HepG2 (cell line): ENCODE measurements around the gene HES2. TPM values are rescaled to one million over a fixed set of nuclear protein-coding genes. Genes with fewer than 3 reads are reported as not detected.

Experiments
- ATAC-seq: fragments of 200-7000 bp; cut with Tn5 transposase; 3 replicates; pipeline ENCODE4 v1.9.1; 2020; ENCODE audit warnings: mild to moderate bottlenecking, moderate library complexity
- BruUV-seq: library from RNA; stranded (reverse); fragments of 400-500 nt; replicated peaks from 2 replicates; lab custom pipeline; 2021; lab: Mats Ljungman, UMichigan
- CTCF ChIA-PET: fragments of 300-600 bp; formaldehyde crosslinking; extraction: SDS; loops from one replicate; lab custom pipeline; 2021; ENCODE audit warnings: low total read pairs, inconsistent platforms, low intra/inter-chr PET ratio; lab: Yijun Ruan, JAX
- POLR2A ChIA-PET: fragments of 350-600 bp; sonication (Branson Sonifier 250); formaldehyde crosslinking; loops from one replicate; lab custom pipeline; 2020; ENCODE audit warnings: antibody characterized with exemption, inconsistent platforms; lab: Yijun Ruan, JAX
- DNase-seq: peaks from one replicate; pipeline ENCODE4 v3.0.0-alpha.2; 2015; ENCODE audit warnings: low spot score
- FAIRE-seq: peaks from 3 replicates; lab custom pipeline; 2011; peaks lifted over from hg19 to GRCh38; lab: Jason Lieb, UNC
- H2AFZ ChIP-seq: one replicate; pipeline ENCODE4 v1.6.1; 2011; ENCODE audit warnings: low read length, inconsistent platforms
- H3K27ac ChIP-seq: fragments of 300-600 bp; 3 replicates; pipeline ENCODE4 v1.8.0; 2011; ENCODE audit warnings: mixed run types, mild to moderate bottlenecking, mixed read lengths, low read length, inconsistent platforms; ENCODE audit not compliant: insufficient read depth; ENCODE audit errors: extremely low read length
- H3K27me3 ChIP-seq, 2 experiments: fragments of 200-600 bp in 1 of 2; 2 replicates in 1 of 2; 3 replicates in 1 of 2; pipeline versions ENCODE4 v1.6.0 to v1.8.0; 2011; ENCODE audit warnings: low read length in 2 of 2, mild to moderate bottlenecking in 2 of 2, moderate library complexity in 2 of 2, inconsistent platforms in 1 of 2; ENCODE audit not compliant: insufficient read depth in 2 of 2, control insufficient read depth in 1 of 2
- H3K36me3 ChIP-seq, 2 experiments: fragments of 200-600 bp in 1 of 2; replicated peaks in 1 of 2; 2 replicates in 1 of 2; 3 replicates in 1 of 2; pipeline versions ENCODE4 v1.5.1 to v1.8.0; 2011; ENCODE audit warnings: low read length in 2 of 2, inconsistent platforms in 1 of 2; ENCODE audit not compliant: insufficient read depth in 2 of 2, control insufficient read depth in 1 of 2
- H3K4me1 ChIP-seq: 2 replicates; pipeline ENCODE4 v1.5.1; 2012; ENCODE audit warnings: low read length, inconsistent platforms; ENCODE audit not compliant: insufficient read depth
- H3K4me2 ChIP-seq: 2 replicates; pipeline ENCODE4 v1.6.0; 2011; ENCODE audit warnings: low read depth, low read length, inconsistent platforms
- H3K4me3 ChIP-seq, 3 experiments: fragments of 200-600 bp in 1 of 3; sonication (generic), shearing (Covaris generic) in 1 of 3; replicated peaks in 1 of 3; 2 replicates each; pipeline ENCODE4 v1.5.1; 2011 to 2016; ENCODE audit warnings: low read length in 3 of 3, inconsistent platforms in 2 of 3, low read depth in 2 of 3, mild to moderate bottlenecking in 2 of 3, control low read depth in 1 of 3, mixed read lengths in 1 of 3; ENCODE audit not compliant: insufficient read depth in 1 of 3
- H3K79me2 ChIP-seq: one replicate; pipeline ENCODE4 v1.6.1; 2011; ENCODE audit warnings: low read length, inconsistent platforms; ENCODE audit not compliant: insufficient read depth
- H3K9ac ChIP-seq: 2 replicates; pipeline ENCODE4 v1.6.0; 2011; ENCODE audit warnings: mild to moderate bottlenecking, low read depth, low read length, inconsistent platforms; ENCODE audit not compliant: insufficient read depth
- H3K9me3 ChIP-seq: 2 replicates; pipeline ENCODE4 v1.5.1; 2012; ENCODE audit warnings: mild to moderate bottlenecking, low read length
- H4K20me1 ChIP-seq: 2 replicates; pipeline ENCODE4 v1.6.0; 2011; ENCODE audit warnings: inconsistent platforms, mild to moderate bottlenecking, low read length, moderate library complexity; ENCODE audit not compliant: insufficient read depth
- CENPX ChIP-seq: sonication (generic); formaldehyde crosslinking; IDR thresholded peaks from 2 replicates; pipeline ENCODE4 v1.9.0; 2021; ENCODE audit warnings: mild to moderate bottlenecking, missing genetic modification reagents, moderate library complexity
- CREB1 ChIP-seq, 2 experiments: fragments of 450-650 bp in 1 of 2; IDR thresholded peaks; 2 replicates each; pipeline ENCODE4 v1.6.1; 2016 to 2017; ENCODE audit warnings: control low read depth in 1 of 2, mild to moderate bottlenecking in 1 of 2, missing compliant biosample characterization in 1 of 2, missing genetic modification characterization in 1 of 2
- ETV5 ChIP-seq: IDR thresholded peaks from 2 replicates; pipeline ENCODE4 v1.6.1; 2018; ENCODE audit warnings: missing biosample characterization, missing genetic modification reagents, inconsistent platforms, borderline replicate concordance
- FOXA1 ChIP-seq, 2 experiments: fragments of 450-650 bp in 1 of 2; sonication (generic) in 1 of 2; formaldehyde crosslinking in 1 of 2; IDR thresholded peaks; 2 replicates each; pipeline versions ENCODE4 v1.4.0 to v1.6.1; 2016 to 2020; ENCODE audit warnings: missing genetic modification reagents in 1 of 2
- MIER3 ChIP-seq: IDR thresholded peaks from 2 replicates; pipeline ENCODE4 v1.6.1; 2016; ENCODE audit warnings: missing compliant biosample characterization, borderline replicate concordance
- PCBP1 ChIP-seq: fragments of 200-400 bp; formaldehyde crosslinking; IDR thresholded peaks from 2 replicates; pipeline ENCODE4 v1.6.1; 2017; ENCODE audit warnings: mild to moderate bottlenecking, low read depth, low read length, borderline replicate concordance
- POLR2AphosphoS2 ChIP-seq: IDR thresholded peaks from 2 replicates; pipeline ENCODE4 v1.6.1; 2011; ENCODE audit warnings: low read depth, low read length, improper control_type of control experiment
- SIN3B ChIP-seq: fragments of 150-350 bp; IDR thresholded peaks from 2 replicates; pipeline ENCODE4 v1.6.1; 2014; ENCODE audit warnings: low read length
- ZFAT ChIP-seq: sonication (generic); formaldehyde crosslinking; conservative IDR thresholded peaks from 2 replicates; pipeline ENCODE4 v1.8.1; 2023; ENCODE audit warnings: missing genetic modification reagents, inconsistent platforms
- ZNF230 ChIP-seq: sonication (generic); formaldehyde crosslinking; IDR thresholded peaks from 2 replicates; pipeline ENCODE4 v1.4.0; 2020; ENCODE audit warnings: mild to moderate bottlenecking, missing genetic modification reagents
- ZNF367 ChIP-seq: sonication (generic); formaldehyde crosslinking; IDR thresholded peaks from 2 replicates; pipeline ENCODE4 v1.4.0; 2020; ENCODE audit warnings: missing genetic modification reagents, borderline replicate concordance
- ZNF747 ChIP-seq: sonication (generic); formaldehyde crosslinking; IDR thresholded peaks from 2 replicates; pipeline ENCODE4 v1.8.1; 2023; ENCODE audit warnings: missing genetic modification reagents, mild to moderate bottlenecking, borderline replicate concordance
- WGBS: methylation state at CpG from one replicate; pipeline ENCODE4 v1.1.6; 2017; ENCODE audit warnings: low lambda C conversion rate; 5-methylcytosine and 5-hydroxymethylcytosine counted together
- in situ Hi-C: cut with HindIII; loops from 2 replicates; pipeline ENCODE4 v1.10.0; 2017; ENCODE audit warnings: low pct_unique_long_range_greater_than_20kb; ENCODE audit not compliant: extremely low pct_ligation_motif_present
- intact Hi-C: fragments of 100-400 bp; cut with micrococcal nuclease; formaldehyde crosslinking; loops from one replicate; pipeline ENCODE4 v1.10.0; 2022; ENCODE audit not compliant: unreplicated experiment
- polyA plus RNA-seq, 8 experiments: library from polyadenylated mRNA; depleted of rRNA in 3 of 8; stranded (reverse) in 7 of 8; unstranded in 1 of 8; fragments of >200 nt; fragmentation: Illumina TruSeq in 4 of 8; extraction: Trizol in 4 of 8; gene quantifications; 2 replicates each; pipeline versions ENCODE4 v1.2.1 to v1.2.3, GENCODE V29; 2011 to 2016; ENCODE audit warnings: low read depth in 4 of 8, missing spikeins in 1 of 8, mixed read lengths in 1 of 8; ENCODE audit not compliant: insufficient read depth in 1 of 8
- total RNA-seq, 5 experiments: library from RNA; depleted of rRNA; stranded (reverse); fragments of >200 nt; fragmentation: Illumina TruSeq; extraction: Trizol; gene quantifications; 2 replicates each; pipeline ENCODE4 v1.2.3, GENCODE V29; 2016; ENCODE audit warnings: low read depth in 1 of 5
- TF ChIP-seq, protein P1 (sequence below): sonication (generic); formaldehyde crosslinking; IDR thresholded peaks from 2 replicates; pipeline ENCODE4 v1.4.0; 2020; ENCODE audit warnings: missing genetic modification reagents, mild to moderate bottlenecking, borderline replicate concordance
- TF ChIP-seq, protein P2 (sequence below): sonication (generic); formaldehyde crosslinking; IDR thresholded peaks from 2 replicates; pipeline ENCODE4 v1.4.0; 2020; ENCODE audit warnings: mild to moderate bottlenecking, missing genetic modification reagents

The HES2 gene
- total and polyA plus RNA-seq, 2 of the 13 experiments (the other 11 are each of a cell fraction or from before 2014, with no cell fraction given) = 0.11 to 0.17 TPM

DNA sequence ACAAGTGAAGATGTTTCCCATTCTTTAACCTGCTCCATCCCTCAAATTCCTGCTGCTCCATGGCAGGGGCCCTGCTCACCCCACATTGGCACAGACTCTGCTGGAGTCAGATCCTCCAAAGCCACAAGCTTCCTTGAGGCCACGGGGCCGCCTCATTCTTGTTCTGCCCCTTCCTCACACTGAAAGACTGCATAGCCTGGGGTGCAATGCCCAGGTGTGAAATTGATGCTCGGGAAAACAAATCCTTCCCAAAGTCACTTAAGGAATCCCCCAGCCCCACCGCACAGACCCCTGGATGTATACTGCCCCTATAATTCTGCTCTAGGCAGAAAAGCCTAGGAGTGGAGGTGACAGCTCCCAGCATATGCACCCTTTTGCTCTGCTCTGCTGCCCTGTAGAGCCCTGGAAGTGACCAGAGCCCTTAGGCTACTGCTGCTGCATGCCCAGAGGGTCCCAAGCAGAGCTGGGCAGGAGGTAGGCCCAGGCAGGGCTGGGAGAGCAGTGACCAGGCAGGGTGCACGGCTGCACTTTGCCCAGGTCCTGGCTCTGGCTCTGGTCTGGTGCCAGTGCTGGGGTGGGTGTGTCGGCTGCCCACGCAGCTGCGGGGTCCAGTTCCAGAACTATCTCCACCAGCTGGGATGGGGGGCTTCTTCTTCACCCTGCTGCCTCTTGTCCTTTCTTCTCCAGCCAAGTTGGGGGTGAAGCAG lies 1.6 kb downstream of the HES2 start:
- Histone ChIP-seq H3K4me2 (no peak overlapping the region), H3K79me2 (no peaks in the 10 kb centered on the region), H3K27me3 (peaks cover 20 to 80% of the 10 kb centered on the region in 2 experiments), H3K4me3 (no peak overlapping the region), H3K9me3 (no peaks in the 10 kb centered on the region), H4K20me1 (no peaks in the 10 kb centered on the region), H3K36me3 (no peaks in the 10 kb centered on the region), H3K27ac (no peak overlapping the region), H2AFZ (no peak overlapping the region), H3K4me1 (peaks cover 40% of the 10 kb centered on the region), H3K9ac (no peak overlapping the region)
- TF ChIP-seq SIN3B (no peak), MIER3 (CRISPR knock-in tag) (no peak), CENPX (no peak), ZNF230 (CRISPR knock-in tag) (no peak), FOXA1 (IDR thresholded peaks at IDR 0.05) (no peak), FOXA1 (CRISPR knock-in tag; IDR thresholded peaks at IDR 0.05) (no peak), ZNF367 (CRISPR knock-in tag) (no peak), ZNF747 (CRISPR knock-in tag) (no peak), ZFAT (no peak), ETV5 (CRISPR knock-in tag) (no peak), POLR2AphosphoS2 (no peak), CREB1 (IDR thresholded peaks at IDR 0.05) (no peak), CREB1 (CRISPR knock-in tag; IDR thresholded peaks at IDR 0.05) (no peak), PCBP1 (no peak)
- TF ChIP-seq, protein P1, sequence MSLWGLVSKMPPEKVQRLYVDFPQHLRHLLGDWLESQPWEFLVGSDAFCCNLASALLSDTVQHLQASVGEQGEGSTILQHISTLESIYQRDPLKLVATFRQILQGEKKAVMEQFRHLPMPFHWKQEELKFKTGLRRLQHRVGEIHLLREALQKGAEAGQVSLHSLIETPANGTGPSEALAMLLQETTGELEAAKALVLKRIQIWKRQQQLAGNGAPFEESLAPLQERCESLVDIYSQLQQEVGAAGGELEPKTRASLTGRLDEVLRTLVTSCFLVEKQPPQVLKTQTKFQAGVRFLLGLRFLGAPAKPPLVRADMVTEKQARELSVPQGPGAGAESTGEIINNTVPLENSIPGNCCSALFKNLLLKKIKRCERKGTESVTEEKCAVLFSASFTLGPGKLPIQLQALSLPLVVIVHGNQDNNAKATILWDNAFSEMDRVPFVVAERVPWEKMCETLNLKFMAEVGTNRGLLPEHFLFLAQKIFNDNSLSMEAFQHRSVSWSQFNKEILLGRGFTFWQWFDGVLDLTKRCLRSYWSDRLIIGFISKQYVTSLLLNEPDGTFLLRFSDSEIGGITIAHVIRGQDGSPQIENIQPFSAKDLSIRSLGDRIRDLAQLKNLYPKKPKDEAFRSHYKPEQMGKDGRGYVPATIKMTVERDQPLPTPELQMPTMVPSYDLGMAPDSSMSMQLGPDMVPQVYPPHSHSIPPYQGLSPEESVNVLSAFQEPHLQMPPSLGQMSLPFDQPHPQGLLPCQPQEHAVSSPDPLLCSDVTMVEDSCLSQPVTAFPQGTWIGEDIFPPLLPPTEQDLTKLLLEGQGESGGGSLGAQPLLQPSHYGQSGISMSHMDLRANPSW = no peak
- TF ChIP-seq, protein P2, sequence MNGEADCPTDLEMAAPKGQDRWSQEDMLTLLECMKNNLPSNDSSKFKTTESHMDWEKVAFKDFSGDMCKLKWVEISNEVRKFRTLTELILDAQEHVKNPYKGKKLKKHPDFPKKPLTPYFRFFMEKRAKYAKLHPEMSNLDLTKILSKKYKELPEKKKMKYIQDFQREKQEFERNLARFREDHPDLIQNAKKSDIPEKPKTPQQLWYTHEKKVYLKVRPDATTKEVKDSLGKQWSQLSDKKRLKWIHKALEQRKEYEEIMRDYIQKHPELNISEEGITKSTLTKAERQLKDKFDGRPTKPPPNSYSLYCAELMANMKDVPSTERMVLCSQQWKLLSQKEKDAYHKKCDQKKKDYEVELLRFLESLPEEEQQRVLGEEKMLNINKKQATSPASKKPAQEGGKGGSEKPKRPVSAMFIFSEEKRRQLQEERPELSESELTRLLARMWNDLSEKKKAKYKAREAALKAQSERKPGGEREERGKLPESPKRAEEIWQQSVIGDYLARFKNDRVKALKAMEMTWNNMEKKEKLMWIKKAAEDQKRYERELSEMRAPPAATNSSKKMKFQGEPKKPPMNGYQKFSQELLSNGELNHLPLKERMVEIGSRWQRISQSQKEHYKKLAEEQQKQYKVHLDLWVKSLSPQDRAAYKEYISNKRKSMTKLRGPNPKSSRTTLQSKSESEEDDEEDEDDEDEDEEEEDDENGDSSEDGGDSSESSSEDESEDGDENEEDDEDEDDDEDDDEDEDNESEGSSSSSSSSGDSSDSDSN (CRISPR knock-in tag) = no peak
- ChIA-PET POLR2A (no interaction called here), CTCF (no interaction called here)
- ATAC-seq (no peak), DNase-seq (no peak), FAIRE-seq (no peak)
- BruUV-seq = no TSS peak
- intact Hi-C loops = no loop called here
- 29% methylated on average over 4 of the region's 8 CpGs for WGBS
- in situ Hi-C loops = loop anchor here (10.0 kb wide), 1 partner anchor 173 kb away; the partner anchor contains the start of gene HES3
